IPS DF 19.7 (cell line): ENCODE data around the gene OR6Y1.

Experiments
- DNase-seq: peaks from one replicate; pipeline ENCODE4 v3.0.0-alpha.2; 2013; ENCODE audit warnings: low read depth, low spot score

The OR6Y1 gene

DNA sequence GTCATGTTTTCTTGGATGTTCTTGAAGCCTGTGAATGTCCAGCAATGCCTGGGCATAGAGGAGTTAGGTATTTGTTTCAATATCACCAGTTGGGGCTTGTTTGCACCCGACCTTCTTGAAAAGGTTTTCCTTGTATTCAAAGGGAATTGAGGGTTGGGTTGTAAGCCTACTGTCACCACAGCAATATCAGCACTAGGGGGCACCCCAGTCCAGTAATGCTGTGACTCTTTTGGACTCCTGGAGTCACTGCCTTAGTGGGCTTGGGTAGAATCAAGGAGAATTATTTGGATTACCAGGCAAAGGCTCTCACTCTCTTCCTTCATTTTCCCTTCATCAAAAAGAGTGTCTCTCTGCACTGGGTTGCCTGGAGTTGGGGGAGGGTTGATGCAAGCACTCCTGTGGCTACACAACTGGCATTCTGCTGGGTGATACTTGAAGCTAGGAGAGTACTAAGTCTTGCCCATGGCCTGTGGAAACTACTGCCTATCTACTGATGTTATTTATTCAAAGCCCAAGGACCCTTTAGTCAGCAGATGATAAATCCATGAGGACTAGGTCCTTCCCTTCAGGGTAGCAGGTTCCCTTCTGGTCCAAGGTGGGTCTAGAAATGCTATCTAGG is 47.7 kb downstream of the OR6Y1 start:
- DNase-seq = peak; percentile 28

DNA sequence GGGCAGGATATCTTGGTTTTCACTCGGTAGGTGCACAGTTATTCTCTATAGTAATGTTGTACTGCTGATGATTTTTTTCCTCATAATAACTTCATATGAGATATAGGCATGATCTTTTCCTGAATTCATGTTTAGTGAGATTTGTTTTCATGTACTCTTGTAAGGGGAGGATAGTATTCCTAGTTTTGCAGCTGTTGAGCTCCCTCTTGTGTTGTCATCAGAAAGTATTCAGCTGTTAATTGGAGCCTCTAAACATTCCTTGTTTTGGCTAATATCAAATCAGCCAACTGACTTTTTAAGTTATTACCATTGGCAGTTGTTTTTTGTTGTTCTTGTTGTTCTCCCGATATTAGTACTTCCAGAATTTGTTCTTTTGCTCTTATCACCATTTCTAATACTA is 57.8 kb downstream of the OR6Y1 start:
- DNase-seq = no peak

DNA sequence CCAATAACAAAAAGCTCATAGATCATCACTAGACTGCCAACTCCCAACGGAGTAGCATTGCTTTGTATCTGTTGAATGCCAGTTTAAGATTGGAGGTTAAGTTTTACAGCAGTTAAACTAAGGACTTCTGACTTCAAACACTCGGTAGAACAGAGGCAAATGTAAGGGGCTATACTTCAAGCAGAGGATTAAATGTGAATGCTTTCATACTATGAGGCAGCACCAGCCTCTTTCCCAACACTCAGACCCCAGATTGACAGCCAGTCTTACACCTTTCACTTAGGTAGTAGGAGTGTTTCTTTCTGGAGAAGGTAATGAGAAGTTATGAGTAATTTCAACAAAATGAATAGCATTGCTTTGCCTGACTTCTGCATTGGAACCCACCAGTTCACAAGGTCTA is 59.4 kb downstream of the OR6Y1 start:
- DNase-seq = no peak
